ENCODE measurements around the gene TFEC.

The TFEC gene

DNA sequence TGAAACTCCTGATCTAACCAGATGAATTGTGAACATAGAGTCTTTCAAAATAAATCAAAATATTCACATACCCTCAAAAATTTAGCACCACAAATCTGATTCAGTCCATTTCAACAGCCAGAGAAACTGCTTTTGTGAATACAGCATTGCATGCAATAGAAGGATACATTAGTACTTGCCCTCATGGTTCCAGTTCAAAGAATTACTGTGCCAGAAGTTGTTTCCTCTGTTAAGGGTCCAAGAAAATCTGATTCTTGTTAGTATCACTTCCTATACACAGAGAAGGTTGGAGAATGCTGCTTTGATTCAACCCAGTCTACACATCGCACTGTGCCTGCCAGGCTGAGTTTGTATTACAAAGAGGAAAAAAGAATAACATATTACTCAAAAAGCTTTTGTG is 115.6 kb downstream of the TFEC start:
- no peak for DNase-seq

- no peak for DNase-seq
Observed at GRCh38 chr7:115911465-115911864, 119.1 kb downstream of the TFEC start.

GRCh38 chr7:115910541-115911164 is 119.9 kb downstream of the TFEC start:
- DNase-seq = peak; percentile 15

DNA sequence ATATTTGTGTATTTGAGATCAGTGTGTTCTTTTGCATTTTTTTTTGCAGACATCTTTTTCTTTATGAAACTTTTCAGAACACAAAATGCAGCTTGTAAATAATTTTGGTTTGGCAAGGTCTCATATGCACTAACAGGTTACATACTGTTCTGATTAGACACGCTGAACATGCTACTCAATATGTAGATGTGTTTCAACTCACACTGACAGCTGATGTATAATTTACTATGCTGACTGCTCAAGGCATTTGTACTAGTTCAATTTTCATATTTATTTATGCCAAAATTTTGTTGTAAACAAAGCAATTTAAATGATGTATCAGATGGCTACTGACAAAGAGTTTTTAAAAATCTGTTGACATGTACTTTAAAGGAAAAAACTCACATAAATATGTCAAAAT is 123.8 kb downstream of the TFEC start:
- no peak for DNase-seq

GRCh38 chr7:115889669-115889984 is 140.9 kb downstream of the TFEC start:
- no peak for DNase-seq

- no peak for DNase-seq
Observed at GRCh38 chr7:115888981-115889668, 141.4 kb downstream of the TFEC start.

- no peak for DNase-seq
Observed at GRCh38 chr7:115885550-115885949, 145.0 kb downstream of the TFEC start.
